ENCODE data around the gene ZNF446. TPM values are rescaled to one million over a fixed set of nuclear protein-coding genes. Genes with fewer than 3 reads are reported as not detected.
"Not testable (repeated sequence)": the region's sequence is repeated elsewhere in the genome, so short reads cannot be mapped to it uniquely, and the experiment has no call there.

ZNF446 gene
- total and polyA plus RNA-seq, 2 donors (not counting 1 experiment from before 2014, with no cell fraction given) = 15.0 to 18.9 TPM

GRCh38 chr19:58470837-58471543 lies 5.2 kb upstream of the ZNF446 start:
- Histone ChIP-seq H3K79me2 (ENCODE audit: control insufficient read depth, insufficient read depth, low read length) (peaks cover 24% of the 10 kb centered on the region), H3K4me1 (ENCODE audit: control insufficient read depth in 2 of 2, insufficient read depth in 2 of 2, low read length in 2 of 2) (peaks cover 15 to 29% of the 10 kb centered on the region in 2 donors), H3K36me3 (replicated peaks in 1 of 2; ENCODE audit: control extremely low read depth in 1 of 2, control insufficient read depth in 1 of 2, extremely low read depth in 1 of 2, insufficient read depth in 2 of 2, low read length in 1 of 2) (peaks cover 4 to 14% of the 10 kb centered on the region in 2 experiments)
- H2AFZ ChIP-seq (ENCODE audit: insufficient read depth, low read depth, low read length, poor library complexity, severe bottlenecking); H3K4me2 ChIP-seq (replicated peaks; ENCODE audit: low read depth, low read length, poor library complexity, severe bottlenecking); H3K27me3 Mint-ChIP-seq; H3K27me3 ChIP-seq (replicated peaks in 1 of 4; ENCODE audit: control extremely low read depth in 1 of 4, control insufficient read depth in 3 of 4, insufficient read depth in 4 of 4, low read length in 3 of 4); H3K4me3 ChIP-seq (ENCODE audit: control extremely low read depth in 1 of 5, extremely low read depth in 1 of 5, insufficient read depth in 1 of 5, low read depth in 2 of 5, low read length in 4 of 5); POLR2A ChIA-PET; H3K4me3 Mint-ChIP-seq; H3K9ac ChIP-seq (ENCODE audit: low read length); H3K27ac Mint-ChIP-seq; DNase-seq; H3K9me3 ChIP-seq (ENCODE audit: control extremely low read depth in 1 of 3, control insufficient read depth in 2 of 3, insufficient read depth in 1 of 3, low read length in 2 of 3); H3K27ac ChIP-seq (ENCODE audit: low read length in 2 of 2); CTCF ChIA-PET; H4K20me1 ChIP-seq (ENCODE audit: control insufficient read depth, insufficient read depth, low read length, poor library complexity, severe bottlenecking); ATAC-seq (ENCODE audit: low read depth); intact Hi-C loops (cut with micrococcal nuclease); H3K9me3 Mint-ChIP-seq (ENCODE audit: insufficient read depth): not testable (repeated sequence)
- H3K4me1 Mint-ChIP-seq = peaks cover 34% of the 10 kb centered on the region
- WGBS (ENCODE audit: insufficient coverage) = 98% methylated on average over 18 of the region's 53 CpGs

GRCh38 chr19:58471736-58472135 lies 4.4 kb upstream of the ZNF446 start:
- H3K36me3 ChIP-seq (replicated peaks in 1 of 2; ENCODE audit: control extremely low read depth in 1 of 2, control insufficient read depth in 1 of 2, extremely low read depth in 1 of 2, insufficient read depth in 2 of 2, low read length in 1 of 2) = peaks cover 4 to 14% of the 10 kb centered on the region in 2 experiments
- peaks cover 4% of the 10 kb centered on the region for H4K20me1 ChIP-seq (ENCODE audit: control insufficient read depth, insufficient read depth, low read length, poor library complexity, severe bottlenecking)
- H2AFZ ChIP-seq (ENCODE audit: insufficient read depth, low read depth, low read length, poor library complexity, severe bottlenecking) = no peak overlapping the region
- Mint-ChIP-seq H3K27ac (no peak overlapping the region), H3K9me3 (ENCODE audit: insufficient read depth) (no peaks in the 10 kb centered on the region), H3K4me1 (peaks cover 33% of the 10 kb centered on the region), H3K4me3 (no peak overlapping the region), H3K27me3 (no peaks in the 10 kb centered on the region)
- H3K27ac ChIP-seq (ENCODE audit: low read length in 2 of 2) = no peak overlapping the region
- no peaks in the 10 kb centered on the region for H3K9me3 ChIP-seq (ENCODE audit: control extremely low read depth in 1 of 3, control insufficient read depth in 2 of 3, insufficient read depth in 1 of 3, low read length in 2 of 3)
- ChIA-PET POLR2A (no interaction called here), CTCF (no interaction called here)
- WGBS (ENCODE audit: insufficient coverage) = 98% methylated on average over 39 of the region's 39 CpGs
- H3K4me3 ChIP-seq (ENCODE audit: control extremely low read depth in 1 of 5, extremely low read depth in 1 of 5, insufficient read depth in 1 of 5, low read depth in 2 of 5, low read length in 4 of 5) = no peak overlapping the region
- TF ChIP-seq, protein P1, sequence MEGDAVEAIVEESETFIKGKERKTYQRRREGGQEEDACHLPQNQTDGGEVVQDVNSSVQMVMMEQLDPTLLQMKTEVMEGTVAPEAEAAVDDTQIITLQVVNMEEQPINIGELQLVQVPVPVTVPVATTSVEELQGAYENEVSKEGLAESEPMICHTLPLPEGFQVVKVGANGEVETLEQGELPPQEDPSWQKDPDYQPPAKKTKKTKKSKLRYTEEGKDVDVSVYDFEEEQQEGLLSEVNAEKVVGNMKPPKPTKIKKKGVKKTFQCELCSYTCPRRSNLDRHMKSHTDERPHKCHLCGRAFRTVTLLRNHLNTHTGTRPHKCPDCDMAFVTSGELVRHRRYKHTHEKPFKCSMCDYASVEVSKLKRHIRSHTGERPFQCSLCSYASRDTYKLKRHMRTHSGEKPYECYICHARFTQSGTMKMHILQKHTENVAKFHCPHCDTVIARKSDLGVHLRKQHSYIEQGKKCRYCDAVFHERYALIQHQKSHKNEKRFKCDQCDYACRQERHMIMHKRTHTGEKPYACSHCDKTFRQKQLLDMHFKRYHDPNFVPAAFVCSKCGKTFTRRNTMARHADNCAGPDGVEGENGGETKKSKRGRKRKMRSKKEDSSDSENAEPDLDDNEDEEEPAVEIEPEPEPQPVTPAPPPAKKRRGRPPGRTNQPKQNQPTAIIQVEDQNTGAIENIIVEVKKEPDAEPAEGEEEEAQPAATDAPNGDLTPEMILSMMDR (IDR thresholded peaks at IDR 0.05) = no peak
- TF ChIP-seq EZH2 (IDR thresholded peaks at IDR 0.05; ENCODE audit: borderline replicate concordance, insufficient read depth, low read depth, low read length, poor library complexity, severe bottlenecking) = no peak
- peaks cover 14 to 28% of the 10 kb centered on the region in 2 donors for H3K4me1 ChIP-seq (ENCODE audit: control insufficient read depth in 2 of 2, insufficient read depth in 2 of 2, low read length in 2 of 2)
- intact Hi-C loops (cut with micrococcal nuclease) = no loop called here
- no peak overlapping the region for H3K9ac ChIP-seq (ENCODE audit: low read length)
- H3K4me2 ChIP-seq (replicated peaks; ENCODE audit: low read depth, low read length, poor library complexity, severe bottlenecking) = no peak overlapping the region
- ATAC-seq (ENCODE audit: low read depth) (no peak), DNase-seq (no peak)
- no peaks in the 10 kb centered on the region for H3K27me3 ChIP-seq (replicated peaks in 1 of 4; ENCODE audit: control extremely low read depth in 1 of 4, control insufficient read depth in 3 of 4, insufficient read depth in 4 of 4, low read length in 3 of 4)
- peaks cover 24% of the 10 kb centered on the region for H3K79me2 ChIP-seq (ENCODE audit: control insufficient read depth, insufficient read depth, low read length)
